NT2/D1 (cell line): ENCODE measurements around the gene FXYD1.

Experiments used
- DNase-seq: peaks from one replicate; pipeline ENCODE4 v3.0.0-alpha.2; 2011; ENCODE audit warnings: low read depth, low spot score
- H3K27me3 ChIP-seq: 2 replicates; pipeline ENCODE4 v1.6.0; 2011; ENCODE audit warnings: mild to moderate bottlenecking; ENCODE audit not compliant: insufficient read length, insufficient read depth
- H3K36me3 ChIP-seq: 2 replicates; pipeline ENCODE4 v1.6.1; 2011; ENCODE audit warnings: mild to moderate bottlenecking, low read length, mixed read lengths; ENCODE audit not compliant: insufficient read depth, insufficient read length
- H3K4me1 ChIP-seq: 2 replicates; pipeline ENCODE4 v1.5.1; 2011; ENCODE audit not compliant: insufficient read depth, insufficient read length
- H3K4me3 ChIP-seq: 2 replicates; pipeline ENCODE4 v1.5.1; 2011; ENCODE audit warnings: low read depth; ENCODE audit not compliant: insufficient read length
- H3K9ac ChIP-seq: 2 replicates; pipeline ENCODE4 v1.6.0; 2011; ENCODE audit warnings: low read depth; ENCODE audit not compliant: insufficient read length
- H3K9me3 ChIP-seq: 2 replicates; pipeline ENCODE4 v1.5.1; 2011; ENCODE audit warnings: mild to moderate bottlenecking, low read length; ENCODE audit not compliant: insufficient read depth
- SUZ12 ChIP-seq: IDR thresholded peaks from 2 replicates; pipeline ENCODE4 v1.6.1; 2011; ENCODE audit not compliant: insufficient read length, insufficient read depth; ENCODE audit errors: extremely low read depth
- YY1 ChIP-seq: IDR thresholded peaks from 2 replicates; pipeline ENCODE4 v1.6.1; 2011; ENCODE audit not compliant: insufficient read length, insufficient read depth
- ZNF274 ChIP-seq: IDR thresholded peaks from 2 replicates; pipeline ENCODE4 v1.6.1; 2011; ENCODE audit warnings: mild to moderate bottlenecking, low read depth, low read length

FXYD1 gene

GRCh38 chr19:35109395-35110112, 29.1 kb upstream of the FXYD1 start:
- no peak overlapping the region for H3K4me3 ChIP-seq
- DNase-seq, result no peak
- no peaks in the 10 kb centered on the region for H3K4me1 ChIP-seq
- H3K27me3 ChIP-seq, result no peaks in the 10 kb centered on the region
- H3K9me3 ChIP-seq, result peaks cover 5% of the 10 kb centered on the region; the same call in 1 of the 2 replicates
- no peaks in the 10 kb centered on the region for H3K36me3 ChIP-seq
- no peak for TF ChIP-seq ZNF274
- H3K9ac ChIP-seq, result no peak overlapping the region

GRCh38 chr19:35110974-35111373, 27.6 kb upstream of the FXYD1 start:
- no peak for DNase-seq
- no peak for TF ChIP-seq SUZ12
- TF ChIP-seq YY1, result no peak
- TF ChIP-seq ZNF274, result no peak
- H3K9ac ChIP-seq, result no peak overlapping the region
- H3K27me3 ChIP-seq, result no peaks in the 10 kb centered on the region
- H3K4me1 ChIP-seq, result no peaks in the 10 kb centered on the region
- H3K4me3 ChIP-seq, result no peak overlapping the region
- H3K9me3 ChIP-seq, result 0 out of 2 replicates have a peak, but pooled peaks cover under 1% of the 10 kb centered on the region
- no peaks in the 10 kb centered on the region for H3K36me3 ChIP-seq

- no peaks in the 10 kb centered on the region for H3K9me3 ChIP-seq
- no peak for DNase-seq
- H3K36me3 ChIP-seq, result no peaks in the 10 kb centered on the region
- H3K9ac ChIP-seq, result no peak overlapping the region
- no peak overlapping the region for H3K4me3 ChIP-seq
- no peak for TF ChIP-seq SUZ12
- TF ChIP-seq YY1, result no peak
- TF ChIP-seq ZNF274, result no peak
- H3K27me3 ChIP-seq, result no peaks in the 10 kb centered on the region
- H3K4me1 ChIP-seq, result no peaks in the 10 kb centered on the region
These were observed 25.5 kb upstream of the FXYD1 start for GRCh38 chr19:35112995-35113688.

GRCh38 chr19:35114353-35115176, 24.1 kb upstream of the FXYD1 start:
- peaks cover 5% of the 10 kb centered on the region for H3K4me1 ChIP-seq
- H3K9me3 ChIP-seq, result no peaks in the 10 kb centered on the region
- DNase-seq, result peak; percentile 73
- H3K36me3 ChIP-seq, result no peaks in the 10 kb centered on the region
- no peak for TF ChIP-seq YY1
- TF ChIP-seq SUZ12, result no peak
- TF ChIP-seq ZNF274, result no peak
- H3K4me3 ChIP-seq, result no peak overlapping the region
- peak overlapping the region; percentile 67 for H3K9ac ChIP-seq
- H3K27me3 ChIP-seq, result no peaks in the 10 kb centered on the region

GRCh38 chr19:35115177-35115951, 23.3 kb upstream of the FXYD1 start, which contains the start of gene FXYD3:
Gene FXYD3 (plus strand): TSS chr19:35115823. CDS start chr19:35119377, 3,554 bp downstream.
- H3K9ac ChIP-seq, result peak within 1 kb of the TSS; percentile 67
- no peaks in the 10 kb centered on the region for H3K27me3 ChIP-seq
- no peaks in the 10 kb centered on the region for H3K9me3 ChIP-seq
- H3K36me3 ChIP-seq, result no peaks in the 10 kb centered on the region
- no peak within 1 kb of the TSS for H3K4me3 ChIP-seq
- no peak for TF ChIP-seq SUZ12
- TF ChIP-seq YY1, result no peak
- no peak for TF ChIP-seq ZNF274
- H3K4me1 ChIP-seq, result peaks cover 5% of the 10 kb centered on the region
- no peak for DNase-seq

- Histone ChIP-seq H3K27me3 (no peaks in the 10 kb centered on the region), H3K9me3 (no peaks in the 10 kb centered on the region), H3K4me3 (no peak overlapping the region), H3K36me3 (no peaks in the 10 kb centered on the region), H3K9ac (no peak overlapping the region), H3K4me1 (peaks cover 5% of the 10 kb centered on the region)
- no peak for TF ChIP-seq YY1
- TF ChIP-seq SUZ12, result no peak
- no peak for TF ChIP-seq ZNF274
- no peak for DNase-seq
These were observed 22.4 kb upstream of the FXYD1 start for GRCh38 chr19:35116072-35116801.
